ENCODE measurements around the gene MORN5.
A peak's percentile ranks its signal among the peaks of the same experiment; 100 is the strongest.

MORN5 gene

GRCh38 chr9:122120316-122121071 lies 39.2 kb upstream of the MORN5 start:
- H3K9me3 Mint-ChIP-seq: no peaks in the 10 kb centered on the region
- H3K27ac Mint-ChIP-seq: no peak overlapping the region
- DNase-seq: no peak
- H3K4me1 Mint-ChIP-seq (ENCODE audit: low read depth): peaks cover 9% of the 10 kb centered on the region
- no peak overlapping the region for H3K4me3 Mint-ChIP-seq
- H3K27me3 Mint-ChIP-seq: peaks cover 24% of the 10 kb centered on the region
- no peaks in the 10 kb centered on the region for H3K36me3 Mint-ChIP-seq (ENCODE audit: low read depth)

- H3K36me3 Mint-ChIP-seq (ENCODE audit: low read depth): no peaks in the 10 kb centered on the region
- H3K4me3 Mint-ChIP-seq: no peak overlapping the region
- peaks cover 16% of the 10 kb centered on the region for H3K4me1 Mint-ChIP-seq (ENCODE audit: low read depth)
- no peaks in the 10 kb centered on the region for H3K9me3 Mint-ChIP-seq
- DNase-seq: no peak
- H3K27ac Mint-ChIP-seq: no peak overlapping the region
- peaks cover 30% of the 10 kb centered on the region for H3K27me3 Mint-ChIP-seq
Observed at GRCh38 chr9:122121391-122121790, 38.3 kb upstream of the MORN5 start.

GRCh38 chr9:122121931-122122330 lies 37.8 kb upstream of the MORN5 start:
- no peaks in the 10 kb centered on the region for H3K9me3 Mint-ChIP-seq
- peaks cover 35% of the 10 kb centered on the region for H3K27me3 Mint-ChIP-seq
- H3K4me1 Mint-ChIP-seq (ENCODE audit: low read depth): peaks cover 20% of the 10 kb centered on the region

GRCh38 chr9:122122468-122122867 lies 37.2 kb upstream of the MORN5 start:
- no peaks in the 10 kb centered on the region for H3K36me3 Mint-ChIP-seq (ENCODE audit: low read depth)
- no peak for DNase-seq

More at GRCh38 chr9:122121931-122122330, 37.8 kb upstream of the MORN5 start:
- no peaks in the 10 kb centered on the region for H3K36me3 Mint-ChIP-seq (ENCODE audit: low read depth)
- H3K27ac Mint-ChIP-seq: no peak overlapping the region
- no peak for DNase-seq
- no peak overlapping the region for H3K4me3 Mint-ChIP-seq

GRCh38 chr9:122122903-122123632 lies 36.6 kb upstream of the MORN5 start:
- no peak overlapping the region for H3K27ac Mint-ChIP-seq
- DNase-seq: peak; percentile 85
- H3K4me1 Mint-ChIP-seq (ENCODE audit: low read depth): peaks cover 23% of the 10 kb centered on the region
- no peaks in the 10 kb centered on the region for H3K9me3 Mint-ChIP-seq
- H3K27me3 Mint-ChIP-seq: peaks cover 44% of the 10 kb centered on the region
- no peaks in the 10 kb centered on the region for H3K36me3 Mint-ChIP-seq (ENCODE audit: low read depth)
- H3K4me3 Mint-ChIP-seq: no peak overlapping the region

More at GRCh38 chr9:122122468-122122867, 37.2 kb upstream of the MORN5 start:
- Mint-ChIP-seq H3K9me3 (no peaks in the 10 kb centered on the region), H3K27ac (no peak overlapping the region), H3K4me3 (no peak overlapping the region), H3K4me1 (ENCODE audit: low read depth) (peaks cover 21% of the 10 kb centered on the region), H3K27me3 (peaks cover 39% of the 10 kb centered on the region)

GRCh38 chr9:122124048-122124447 lies 35.7 kb upstream of the MORN5 start:
- no peaks in the 10 kb centered on the region for H3K9me3 Mint-ChIP-seq
- peaks cover 44% of the 10 kb centered on the region for H3K27me3 Mint-ChIP-seq
- H3K27ac Mint-ChIP-seq: no peak overlapping the region
- peaks cover 23% of the 10 kb centered on the region for H3K4me1 Mint-ChIP-seq (ENCODE audit: low read depth)
- no peak overlapping the region for H3K4me3 Mint-ChIP-seq
- DNase-seq: no peak
- no peaks in the 10 kb centered on the region for H3K36me3 Mint-ChIP-seq (ENCODE audit: low read depth)

GRCh38 chr9:122124528-122124927 lies 35.2 kb upstream of the MORN5 start:
- H3K36me3 Mint-ChIP-seq (ENCODE audit: low read depth): no peaks in the 10 kb centered on the region
- H3K27me3 Mint-ChIP-seq: peaks cover 48% of the 10 kb centered on the region
- DNase-seq: no peak
- H3K9me3 Mint-ChIP-seq: no peaks in the 10 kb centered on the region
- no peak overlapping the region for H3K4me3 Mint-ChIP-seq
- H3K4me1 Mint-ChIP-seq (ENCODE audit: low read depth): peaks cover 23% of the 10 kb centered on the region
- no peak overlapping the region for H3K27ac Mint-ChIP-seq

- Mint-ChIP-seq H3K4me1 (ENCODE audit: low read depth) (peaks cover 23% of the 10 kb centered on the region), H3K27me3 (peaks cover 48% of the 10 kb centered on the region), H3K36me3 (ENCODE audit: low read depth) (no peaks in the 10 kb centered on the region), H3K27ac (no peak overlapping the region), H3K9me3 (no peaks in the 10 kb centered on the region), H3K4me3 (no peak overlapping the region)
- peak; percentile 88 for DNase-seq
Observed at GRCh38 chr9:122125158-122125508, 34.6 kb upstream of the MORN5 start.

GRCh38 chr9:122125509-122126330 lies 34.0 kb upstream of the MORN5 start:
- Mint-ChIP-seq H3K4me3 (peak overlapping the region; percentile 64), H3K27ac (no peak overlapping the region), H3K9me3 (no peaks in the 10 kb centered on the region), H3K36me3 (ENCODE audit: low read depth) (no peaks in the 10 kb centered on the region), H3K4me1 (ENCODE audit: low read depth) (peaks cover 23% of the 10 kb centered on the region), H3K27me3 (peaks cover 48% of the 10 kb centered on the region)
- no peak for DNase-seq

GRCh38 chr9:122126331-122127261 lies 33.1 kb upstream of the MORN5 start:
- peaks cover 54% of the 10 kb centered on the region for H3K27me3 Mint-ChIP-seq
- H3K4me1 Mint-ChIP-seq (ENCODE audit: low read depth): peaks cover 23% of the 10 kb centered on the region
- peak overlapping the region; percentile 64 for H3K4me3 Mint-ChIP-seq
- H3K9me3 Mint-ChIP-seq: no peaks in the 10 kb centered on the region
- DNase-seq: peak; percentile 41
- no peak overlapping the region for H3K27ac Mint-ChIP-seq
- H3K36me3 Mint-ChIP-seq (ENCODE audit: low read depth): no peaks in the 10 kb centered on the region

- DNase-seq: peak; percentile 38
- H3K27me3 Mint-ChIP-seq: peaks cover 54% of the 10 kb centered on the region
- no peak overlapping the region for H3K4me3 Mint-ChIP-seq
- no peaks in the 10 kb centered on the region for H3K36me3 Mint-ChIP-seq (ENCODE audit: low read depth)
- no peaks in the 10 kb centered on the region for H3K9me3 Mint-ChIP-seq
- no peak overlapping the region for H3K27ac Mint-ChIP-seq
- peaks cover 23% of the 10 kb centered on the region for H3K4me1 Mint-ChIP-seq (ENCODE audit: low read depth)
Observed at GRCh38 chr9:122127396-122127798, 32.3 kb upstream of the MORN5 start.

GRCh38 chr9:122128007-122128968 lies 31.4 kb upstream of the MORN5 start:
- Mint-ChIP-seq H3K4me3 (no peak overlapping the region), H3K4me1 (ENCODE audit: low read depth) (peaks cover 19% of the 10 kb centered on the region), H3K36me3 (ENCODE audit: low read depth) (no peaks in the 10 kb centered on the region), H3K9me3 (no peaks in the 10 kb centered on the region), H3K27ac (no peak overlapping the region), H3K27me3 (peaks cover 51% of the 10 kb centered on the region)
- no peak for DNase-seq

- Mint-ChIP-seq H3K4me1 (ENCODE audit: low read depth) (peaks cover 19% of the 10 kb centered on the region), H3K36me3 (ENCODE audit: low read depth) (no peaks in the 10 kb centered on the region), H3K27ac (no peak overlapping the region), H3K27me3 (peaks cover 48% of the 10 kb centered on the region), H3K9me3 (no peaks in the 10 kb centered on the region), H3K4me3 (no peak overlapping the region)
- no peak for DNase-seq
Observed at GRCh38 chr9:122128969-122129343, 30.8 kb upstream of the MORN5 start.

All from activated T-cell treated with anti-CD3 and anti-CD28 coated beads, Interleukin-2, amount 50 U/mL, for 24 hours (primary cell).